Measurements from ENCODE around the gene CIC. TPM values are rescaled to one million over a fixed set of nuclear protein-coding genes. Genes with fewer than 3 reads are reported as not detected.

Gene CIC
- total RNA-seq, 2 donors from 2014 or later: 40.5 to 61.0 TPM

GRCh38 chr19:42225718-42226292 is 43.2 kb upstream of the CIC start:
- no peak for TF ChIP-seq POLR2A (IDR thresholded peaks at IDR 0.05)
- TF ChIP-seq, protein P1, sequence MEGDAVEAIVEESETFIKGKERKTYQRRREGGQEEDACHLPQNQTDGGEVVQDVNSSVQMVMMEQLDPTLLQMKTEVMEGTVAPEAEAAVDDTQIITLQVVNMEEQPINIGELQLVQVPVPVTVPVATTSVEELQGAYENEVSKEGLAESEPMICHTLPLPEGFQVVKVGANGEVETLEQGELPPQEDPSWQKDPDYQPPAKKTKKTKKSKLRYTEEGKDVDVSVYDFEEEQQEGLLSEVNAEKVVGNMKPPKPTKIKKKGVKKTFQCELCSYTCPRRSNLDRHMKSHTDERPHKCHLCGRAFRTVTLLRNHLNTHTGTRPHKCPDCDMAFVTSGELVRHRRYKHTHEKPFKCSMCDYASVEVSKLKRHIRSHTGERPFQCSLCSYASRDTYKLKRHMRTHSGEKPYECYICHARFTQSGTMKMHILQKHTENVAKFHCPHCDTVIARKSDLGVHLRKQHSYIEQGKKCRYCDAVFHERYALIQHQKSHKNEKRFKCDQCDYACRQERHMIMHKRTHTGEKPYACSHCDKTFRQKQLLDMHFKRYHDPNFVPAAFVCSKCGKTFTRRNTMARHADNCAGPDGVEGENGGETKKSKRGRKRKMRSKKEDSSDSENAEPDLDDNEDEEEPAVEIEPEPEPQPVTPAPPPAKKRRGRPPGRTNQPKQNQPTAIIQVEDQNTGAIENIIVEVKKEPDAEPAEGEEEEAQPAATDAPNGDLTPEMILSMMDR (IDR thresholded peaks at IDR 0.05): no peak
- H3K36me3 ChIP-seq (replicated peaks in 1 of 2; ENCODE audit: insufficient read depth in 1 of 2, low read depth in 2 of 2): peaks cover 0 to 23% of the 10 kb centered on the region in 2 donors
- ATAC-seq: no peak
- no peaks in the 10 kb centered on the region for H3K27me3 ChIP-seq
- WGBS, 2 donors: 96 to 97% methylated on average over 21 to 32 of the region's 33 CpGs
- no peak overlapping the region for H3K4me3 ChIP-seq
- intact Hi-C loops (cut with DNase I): no loop called here
- H3K27ac ChIP-seq: no peak overlapping the region
- H3K9me3 ChIP-seq: no peaks in the 10 kb centered on the region
- DNase-seq: no peak
- H3K4me1 ChIP-seq: peaks cover 9% of the 10 kb centered on the region

GRCh38 chr19:42226886-42227285 is 42.2 kb upstream of the CIC start:
- Histone ChIP-seq H3K27ac (no peak overlapping the region), H3K27me3 (no peaks in the 10 kb centered on the region), H3K4me3 (no peak overlapping the region), H3K9me3 (no peaks in the 10 kb centered on the region), H3K36me3 (replicated peaks in 1 of 2; ENCODE audit: insufficient read depth in 1 of 2, low read depth in 2 of 2) (peaks cover 4 to 27% of the 10 kb centered on the region in 2 donors), H3K4me1 (no peaks in the 10 kb centered on the region)
- DNase-seq: no peak
- 56% methylated on average over 1 of the region's 1 CpG; no CpG with 5 or more reads in 1 of the 2 donors for WGBS, 2 donors
- TF ChIP-seq POLR2A (IDR thresholded peaks at IDR 0.05): no peak
- TF ChIP-seq, protein P1 (IDR thresholded peaks at IDR 0.05): no peak
- intact Hi-C loops (cut with DNase I): no loop called here
- ATAC-seq: no peak

DNA sequence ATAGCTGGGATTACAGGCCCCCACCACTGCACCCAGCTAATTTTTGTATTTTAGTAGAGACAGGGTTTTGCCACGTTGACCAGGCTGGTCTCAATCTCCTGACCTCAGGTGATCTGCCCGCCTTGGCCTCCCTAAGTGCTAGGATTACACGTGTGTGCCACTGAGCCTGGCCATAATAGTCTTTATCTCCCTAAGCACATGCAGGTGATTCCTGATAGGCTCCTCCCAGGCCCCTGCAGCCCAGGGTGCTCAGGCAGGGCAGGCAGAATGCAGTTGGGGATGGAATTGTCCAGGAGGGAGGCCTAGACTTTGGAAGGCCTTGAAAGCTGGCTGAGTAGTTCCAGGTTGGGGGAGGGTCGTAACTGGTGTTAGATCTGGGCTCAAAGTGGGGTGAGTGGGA is 40.4 kb upstream of the CIC start:
- intact Hi-C loops (cut with DNase I): no loop called here
- H3K4me3 ChIP-seq: no peak overlapping the region
- ATAC-seq (no peak), DNase-seq (no peak)
- no peaks in the 10 kb centered on the region for H3K9me3 ChIP-seq
- H3K4me1 ChIP-seq: no peaks in the 10 kb centered on the region
- H3K36me3 ChIP-seq (replicated peaks in 1 of 2; ENCODE audit: insufficient read depth in 1 of 2, low read depth in 2 of 2): peaks cover 4 to 27% of the 10 kb centered on the region in 2 donors
- no peak for TF ChIP-seq POLR2A (IDR thresholded peaks at IDR 0.05)
- TF ChIP-seq, protein P1 (IDR thresholded peaks at IDR 0.05): no peak
- no peaks in the 10 kb centered on the region for H3K27me3 ChIP-seq
- H3K27ac ChIP-seq: no peak overlapping the region
- WGBS, 2 donors: 65 to 70% methylated on average over 3 to 4 of the region's 4 CpGs

DNA sequence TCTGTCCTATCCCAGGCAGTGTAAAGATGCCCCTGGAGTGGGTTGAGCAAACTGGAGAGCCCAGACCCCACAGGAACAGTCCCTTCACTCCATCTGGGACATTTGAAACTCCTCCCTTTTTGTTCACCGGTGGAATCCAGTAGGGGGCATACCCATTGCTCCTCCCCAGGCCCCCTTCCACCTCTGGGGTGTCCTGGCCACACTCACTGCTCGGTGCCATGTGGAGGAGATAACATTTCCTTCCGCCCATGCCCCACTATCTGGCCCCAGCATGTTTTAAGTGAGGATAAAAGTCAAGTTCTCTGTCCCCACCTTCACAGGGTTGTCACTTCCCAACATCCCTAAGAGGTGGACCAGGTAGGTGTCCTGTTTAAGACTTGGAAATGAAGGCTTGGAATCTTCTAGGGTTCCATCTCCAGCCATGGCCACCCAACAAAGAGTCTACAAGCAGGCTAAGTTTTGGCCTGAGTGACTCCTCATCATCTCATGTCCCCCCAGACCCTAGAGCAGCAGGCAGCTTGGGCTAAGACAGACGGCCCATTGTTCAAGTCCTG is 39.7 kb upstream of the CIC start:
- peaks cover 10 to 25% of the 10 kb centered on the region in 2 donors for H3K36me3 ChIP-seq (replicated peaks in 1 of 2; ENCODE audit: insufficient read depth in 1 of 2, low read depth in 2 of 2)
- TF ChIP-seq, protein P1 (IDR thresholded peaks at IDR 0.05): no peak
- TF ChIP-seq POLR2A (IDR thresholded peaks at IDR 0.05): no peak
- no peaks in the 10 kb centered on the region for H3K27me3 ChIP-seq
- H3K27ac ChIP-seq: no peak overlapping the region
- no peaks in the 10 kb centered on the region for H3K9me3 ChIP-seq
- DNase-seq (no peak), ATAC-seq (no peak)
- 64 to 68% methylated on average over 4 of the region's 4 CpGs for WGBS, 2 donors
- H3K4me3 ChIP-seq: no peak overlapping the region
- intact Hi-C loops (cut with DNase I): no loop called here
- H3K4me1 ChIP-seq: no peaks in the 10 kb centered on the region

DNA sequence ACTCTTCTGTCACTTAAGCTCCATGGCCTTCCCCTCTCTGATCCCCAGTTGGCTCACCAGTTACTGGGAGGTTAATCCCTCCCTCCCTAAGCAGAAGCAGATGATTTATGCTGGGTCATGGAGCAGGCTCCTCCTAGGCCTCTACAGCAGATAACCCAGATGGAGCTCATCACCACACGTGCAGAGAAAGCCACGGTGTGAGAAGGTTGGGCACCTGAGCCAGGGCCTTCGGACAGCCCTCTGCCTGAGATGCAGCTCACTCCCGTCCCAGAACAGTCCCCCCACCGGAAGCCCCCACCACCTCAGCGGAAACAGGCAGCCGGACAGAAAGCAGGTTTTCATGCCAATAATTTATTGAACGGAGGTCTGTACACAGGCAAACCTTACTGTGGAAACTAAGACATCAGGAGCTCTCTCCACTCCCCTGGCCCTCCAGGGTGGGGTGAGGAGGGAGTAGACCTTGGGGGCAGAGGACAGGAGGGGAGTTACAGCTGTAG is 39.1 kb upstream of the CIC start:
- no peaks in the 10 kb centered on the region for H3K9me3 ChIP-seq
- DNase-seq (no peak), ATAC-seq (no peak)
- no peaks in the 10 kb centered on the region for H3K4me1 ChIP-seq
- H3K4me3 ChIP-seq: no peak overlapping the region
- WGBS, 2 donors: 36 to 64% methylated on average over 6 to 8 of the region's 8 CpGs
- H3K27ac ChIP-seq: no peak overlapping the region
- TF ChIP-seq, protein P1 (IDR thresholded peaks at IDR 0.05): no peak
- no peak for TF ChIP-seq POLR2A (IDR thresholded peaks at IDR 0.05)
- intact Hi-C loops (cut with DNase I): no loop called here
- H3K27me3 ChIP-seq: no peaks in the 10 kb centered on the region
- peaks cover 11 to 21% of the 10 kb centered on the region in 2 donors for H3K36me3 ChIP-seq (replicated peaks in 1 of 2; ENCODE audit: insufficient read depth in 1 of 2, low read depth in 2 of 2)

Data from body of pancreas (tissue), 4 donors.